Measurements from ENCODE around the gene SRRM1. TPM values are rescaled to one million over a fixed set of nuclear protein-coding genes. Genes with fewer than 3 reads are reported as not detected.

Gene SRRM1
- total RNA-seq, 4 donors from 2014 or later = 89.6 to 137 (median 120) TPM

DNA sequence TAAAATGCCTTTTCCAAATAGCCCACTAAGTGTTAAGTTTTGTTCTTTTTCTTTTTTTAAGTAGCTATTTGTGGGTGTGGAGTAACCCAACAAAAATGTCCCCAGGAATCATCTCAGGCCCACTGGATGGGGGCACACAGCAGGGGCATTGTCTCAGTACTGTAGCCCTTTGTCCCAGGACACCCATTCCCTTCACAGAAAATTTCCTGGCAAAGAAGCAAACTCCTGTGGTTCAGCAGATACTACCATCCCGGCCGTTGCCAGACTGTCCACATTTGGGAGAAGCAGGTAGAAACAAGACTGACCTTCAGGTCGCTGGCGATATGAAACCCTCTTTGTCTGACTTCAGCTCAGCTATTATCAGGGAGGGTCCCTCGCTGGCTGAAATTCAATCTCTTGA is 23.7 kb upstream of the SRRM1 start:
- no peak overlapping the region for H3K27ac ChIP-seq
- 78% methylated on average over 5 of the region's 5 CpGs for WGBS, 2 donors
- intact Hi-C loops (cut with DNase I) = no loop called here

DNA sequence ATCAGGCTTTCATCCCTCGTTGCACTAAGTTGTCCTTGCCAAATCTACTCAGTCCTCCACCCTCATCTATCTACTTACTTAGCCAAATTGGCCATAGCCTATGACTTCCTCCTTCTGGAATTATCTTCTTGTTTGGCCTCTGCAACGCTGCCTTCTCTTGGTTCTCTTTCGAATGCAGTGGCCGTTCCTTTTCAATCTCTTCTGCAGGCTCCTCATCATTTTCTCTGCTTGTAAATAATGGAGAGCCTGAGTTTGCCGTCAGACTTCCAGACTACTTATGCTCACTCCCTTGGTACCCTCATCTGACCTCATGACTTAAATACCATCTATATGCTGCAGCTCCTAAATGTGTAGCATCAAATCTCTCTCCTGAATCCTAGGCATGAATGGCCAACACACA is 22.4 kb upstream of the SRRM1 start:
- WGBS, 2 donors = 83 to 85% methylated on average over 5 of the region's 5 CpGs
- intact Hi-C loops (cut with DNase I) = no loop called here
- Histone ChIP-seq H3K27ac (no peak overlapping the region), H3K27me3 (no peaks in the 10 kb centered on the region), H3K9me3 (no peaks in the 10 kb centered on the region), H3K36me3 (no peaks in the 10 kb centered on the region), H3K4me1 (no peaks in the 10 kb centered on the region), H3K4me3 (replicated peaks in 1 of 3) (no peak overlapping the region)
- TF ChIP-seq POLR2A (IDR thresholded peaks at IDR 0.05) = no peak
- TF ChIP-seq, protein P1, sequence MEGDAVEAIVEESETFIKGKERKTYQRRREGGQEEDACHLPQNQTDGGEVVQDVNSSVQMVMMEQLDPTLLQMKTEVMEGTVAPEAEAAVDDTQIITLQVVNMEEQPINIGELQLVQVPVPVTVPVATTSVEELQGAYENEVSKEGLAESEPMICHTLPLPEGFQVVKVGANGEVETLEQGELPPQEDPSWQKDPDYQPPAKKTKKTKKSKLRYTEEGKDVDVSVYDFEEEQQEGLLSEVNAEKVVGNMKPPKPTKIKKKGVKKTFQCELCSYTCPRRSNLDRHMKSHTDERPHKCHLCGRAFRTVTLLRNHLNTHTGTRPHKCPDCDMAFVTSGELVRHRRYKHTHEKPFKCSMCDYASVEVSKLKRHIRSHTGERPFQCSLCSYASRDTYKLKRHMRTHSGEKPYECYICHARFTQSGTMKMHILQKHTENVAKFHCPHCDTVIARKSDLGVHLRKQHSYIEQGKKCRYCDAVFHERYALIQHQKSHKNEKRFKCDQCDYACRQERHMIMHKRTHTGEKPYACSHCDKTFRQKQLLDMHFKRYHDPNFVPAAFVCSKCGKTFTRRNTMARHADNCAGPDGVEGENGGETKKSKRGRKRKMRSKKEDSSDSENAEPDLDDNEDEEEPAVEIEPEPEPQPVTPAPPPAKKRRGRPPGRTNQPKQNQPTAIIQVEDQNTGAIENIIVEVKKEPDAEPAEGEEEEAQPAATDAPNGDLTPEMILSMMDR (IDR thresholded peaks at IDR 0.05) = no peak
- DNase-seq = no peak

More for the DNA sequence above, 23.7 kb upstream of the SRRM1 start:
- no peak overlapping the region for H3K4me3 ChIP-seq (replicated peaks in 1 of 3)
- H3K36me3 ChIP-seq = no peaks in the 10 kb centered on the region
- no peaks in the 10 kb centered on the region for H3K4me1 ChIP-seq
- TF ChIP-seq POLR2A (IDR thresholded peaks at IDR 0.05) = no peak
- TF ChIP-seq, protein P1 (IDR thresholded peaks at IDR 0.05) = no peak
- H3K27me3 ChIP-seq = no peaks in the 10 kb centered on the region
- H3K9me3 ChIP-seq = no peaks in the 10 kb centered on the region
- no peak for DNase-seq

DNA sequence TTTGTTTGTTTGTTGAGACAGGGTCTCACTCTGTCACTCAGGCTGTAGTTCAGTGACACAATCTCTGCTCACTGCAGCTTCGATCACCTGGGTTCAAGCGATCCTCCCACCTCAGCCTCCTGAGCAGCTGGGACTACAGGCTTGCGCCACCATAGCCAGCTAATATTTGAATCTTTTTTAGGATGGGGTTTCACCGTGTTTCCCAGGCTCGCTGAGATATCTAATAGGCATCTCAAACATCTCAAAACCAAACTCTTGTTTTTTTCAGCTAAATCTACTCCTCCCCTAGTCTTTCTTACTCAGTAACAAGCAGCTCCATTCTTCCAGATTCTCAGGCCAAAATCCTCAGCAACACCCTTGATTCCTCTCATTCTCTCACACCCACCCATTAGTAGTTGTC is 22.0 kb upstream of the SRRM1 start:
- Histone ChIP-seq H3K27ac (no peak overlapping the region), H3K4me3 (replicated peaks in 1 of 3) (no peak overlapping the region), H3K36me3 (no peaks in the 10 kb centered on the region), H3K4me1 (no peaks in the 10 kb centered on the region), H3K9me3 (no peaks in the 10 kb centered on the region), H3K27me3 (no peaks in the 10 kb centered on the region)
- 87 to 88% methylated on average over 5 of the region's 5 CpGs for WGBS, 2 donors
- no peak for DNase-seq
- intact Hi-C loops (cut with DNase I) = no loop called here
- TF ChIP-seq POLR2A (IDR thresholded peaks at IDR 0.05) = no peak
- TF ChIP-seq, protein P1 (IDR thresholded peaks at IDR 0.05) = no peak

DNA sequence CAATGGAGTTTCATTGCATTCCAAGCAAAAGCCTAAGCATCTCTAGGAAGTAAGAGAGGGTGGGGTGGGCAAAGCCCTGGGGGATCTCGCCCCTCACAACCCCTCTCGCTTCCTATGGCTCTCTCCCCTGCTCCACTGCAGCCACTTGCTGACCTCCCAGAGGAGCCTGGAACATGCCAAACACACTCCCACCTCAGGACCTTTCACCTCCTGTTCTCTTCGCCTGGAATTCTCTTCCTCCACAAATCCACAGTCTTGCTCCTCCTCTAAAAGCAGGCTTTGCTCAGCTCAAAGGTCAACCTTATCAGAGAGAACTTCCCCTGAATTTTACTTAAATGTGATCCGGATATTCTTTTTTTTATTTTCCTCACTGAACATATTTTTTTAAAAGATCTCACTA is 20.9 kb upstream of the SRRM1 start:
- Histone ChIP-seq H3K4me1 (no peaks in the 10 kb centered on the region), H3K27me3 (no peaks in the 10 kb centered on the region), H3K27ac (no peak overlapping the region), H3K36me3 (no peaks in the 10 kb centered on the region), H3K9me3 (no peaks in the 10 kb centered on the region), H3K4me3 (replicated peaks in 1 of 3) (no peak overlapping the region)
- DNase-seq = no peak
- WGBS, 2 donors = 67 to 69% methylated on average over 4 of the region's 4 CpGs
- TF ChIP-seq POLR2A (IDR thresholded peaks at IDR 0.05) = no peak
- TF ChIP-seq, protein P1 (IDR thresholded peaks at IDR 0.05) = no peak
- intact Hi-C loops (cut with DNase I) = no loop called here

DNA sequence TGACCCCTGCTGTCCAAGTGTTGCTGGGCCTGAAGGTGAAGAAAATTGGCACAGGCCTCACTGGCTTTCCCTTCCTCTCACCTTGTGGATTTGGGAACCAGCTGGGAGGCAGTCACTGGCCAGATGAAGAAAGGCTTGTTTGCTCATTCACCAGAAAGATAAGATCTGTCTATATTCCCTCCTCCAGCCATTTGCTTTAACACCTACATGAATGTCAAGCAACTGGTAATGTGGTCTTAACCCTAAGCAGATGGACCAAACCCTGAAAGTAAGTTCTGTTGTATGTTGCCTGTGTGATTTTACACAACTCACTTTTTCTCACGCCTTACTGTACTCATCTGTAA is 10.3 kb upstream of the SRRM1 start:
- no peak for DNase-seq
- Histone ChIP-seq H3K27ac (no peak overlapping the region), H3K4me3 (replicated peaks in 1 of 3) (no peak overlapping the region), H3K27me3 (no peaks in the 10 kb centered on the region), H3K4me1 (peaks cover 4 to 7% of the 10 kb centered on the region in 2 donors), H3K36me3 (no peaks in the 10 kb centered on the region), H3K9me3 (no peaks in the 10 kb centered on the region)
- 91 to 95% methylated on average over 1 of the region's 1 CpG for WGBS, 2 donors
- TF ChIP-seq POLR2A (IDR thresholded peaks at IDR 0.05) = no peak
- TF ChIP-seq, protein P1 (IDR thresholded peaks at IDR 0.05) = no peak
- intact Hi-C loops (cut with DNase I) = loop anchor here (10.0 kb wide), 3 partner anchors 78 to 428 kb away; partner anchors contain the start of genes NCMAP, NIPAL3 and STPG1
